HepG2 (cell line): ENCODE results near the gene KLHDC4. TPM values are rescaled to one million over a fixed set of nuclear protein-coding genes. Genes with fewer than 3 reads are reported as not detected.

ENCODE experiments used
- ATAC-seq: fragments of 200-7000 bp; cut with Tn5 transposase; 3 replicates; pipeline ENCODE4 v1.9.1; 2020; ENCODE audit warnings: mild to moderate bottlenecking, moderate library complexity
- BruUV-seq: library from RNA; stranded (reverse); fragments of 400-500 nt; replicated peaks from 2 replicates; lab custom pipeline; 2021; lab: Mats Ljungman, UMichigan
- CTCF ChIA-PET: fragments of 300-600 bp; formaldehyde crosslinking; extraction: SDS; loops from one replicate; lab custom pipeline; 2021; ENCODE audit warnings: low total read pairs, inconsistent platforms, low intra/inter-chr PET ratio; lab: Yijun Ruan, JAX
- POLR2A ChIA-PET: fragments of 350-600 bp; sonication (Branson Sonifier 250); formaldehyde crosslinking; loops from one replicate; lab custom pipeline; 2020; ENCODE audit warnings: antibody characterized with exemption, inconsistent platforms; lab: Yijun Ruan, JAX
- DNase-seq: peaks from one replicate; pipeline ENCODE4 v3.0.0-alpha.2; 2015; ENCODE audit warnings: low spot score
- FAIRE-seq: peaks from 3 replicates; lab custom pipeline; 2011; peaks lifted over from hg19 to GRCh38; lab: Jason Lieb, UNC
- H2AFZ ChIP-seq: one replicate; pipeline ENCODE4 v1.6.1; 2011; ENCODE audit warnings: low read length, inconsistent platforms
- H3K27ac ChIP-seq: fragments of 300-600 bp; 3 replicates; pipeline ENCODE4 v1.8.0; 2011; ENCODE audit warnings: mixed run types, mild to moderate bottlenecking, mixed read lengths, low read length, inconsistent platforms; ENCODE audit not compliant: insufficient read depth; ENCODE audit errors: extremely low read length
- H3K27me3 ChIP-seq, 2 experiments: fragments of 200-600 bp in 1 of 2; 2 replicates in 1 of 2; 3 replicates in 1 of 2; pipeline versions ENCODE4 v1.6.0 to v1.8.0; 2011; ENCODE audit warnings: low read length in 2 of 2, mild to moderate bottlenecking in 2 of 2, moderate library complexity in 2 of 2, inconsistent platforms in 1 of 2; ENCODE audit not compliant: insufficient read depth in 2 of 2, control insufficient read depth in 1 of 2
- H3K36me3 ChIP-seq, 2 experiments: fragments of 200-600 bp in 1 of 2; replicated peaks in 1 of 2; 2 replicates in 1 of 2; 3 replicates in 1 of 2; pipeline versions ENCODE4 v1.5.1 to v1.8.0; 2011; ENCODE audit warnings: low read length in 2 of 2, inconsistent platforms in 1 of 2; ENCODE audit not compliant: insufficient read depth in 2 of 2, control insufficient read depth in 1 of 2
- H3K4me1 ChIP-seq: 2 replicates; pipeline ENCODE4 v1.5.1; 2012; ENCODE audit warnings: low read length, inconsistent platforms; ENCODE audit not compliant: insufficient read depth
- H3K4me2 ChIP-seq: 2 replicates; pipeline ENCODE4 v1.6.0; 2011; ENCODE audit warnings: low read depth, low read length, inconsistent platforms
- H3K4me3 ChIP-seq, 3 experiments: fragments of 200-600 bp in 1 of 3; sonication (generic), shearing (Covaris generic) in 1 of 3; replicated peaks in 1 of 3; 2 replicates each; pipeline ENCODE4 v1.5.1; 2011 to 2016; ENCODE audit warnings: low read length in 3 of 3, inconsistent platforms in 2 of 3, low read depth in 2 of 3, mild to moderate bottlenecking in 2 of 3, control low read depth in 1 of 3, mixed read lengths in 1 of 3; ENCODE audit not compliant: insufficient read depth in 1 of 3
- H3K79me2 ChIP-seq: one replicate; pipeline ENCODE4 v1.6.1; 2011; ENCODE audit warnings: low read length, inconsistent platforms; ENCODE audit not compliant: insufficient read depth
- H3K9ac ChIP-seq: 2 replicates; pipeline ENCODE4 v1.6.0; 2011; ENCODE audit warnings: mild to moderate bottlenecking, low read depth, low read length, inconsistent platforms; ENCODE audit not compliant: insufficient read depth
- H3K9me3 ChIP-seq: 2 replicates; pipeline ENCODE4 v1.5.1; 2012; ENCODE audit warnings: mild to moderate bottlenecking, low read length
- H4K20me1 ChIP-seq: 2 replicates; pipeline ENCODE4 v1.6.0; 2011; ENCODE audit warnings: inconsistent platforms, mild to moderate bottlenecking, low read length, moderate library complexity; ENCODE audit not compliant: insufficient read depth
- CHD2 ChIP-seq: IDR thresholded peaks from 2 replicates; pipeline ENCODE4 v1.6.1; 2011; ENCODE audit warnings: low read depth, low read length, improper control_type of control experiment
- DNMT3B ChIP-seq: conservative IDR thresholded peaks from 2 replicates; pipeline ENCODE4 v1.6.1; 2016; ENCODE audit warnings: missing biosample characterization, control low read depth
- FOXP4 ChIP-seq: sonication (generic); formaldehyde crosslinking; IDR thresholded peaks from 2 replicates; pipeline ENCODE4 v1.4.0; 2020; ENCODE audit warnings: missing genetic modification reagents
- IRF1 ChIP-seq: sonication (generic); formaldehyde crosslinking; IDR thresholded peaks from 2 replicates; pipeline ENCODE4 v1.4.0; 2020; ENCODE audit warnings: low read depth, mild to moderate bottlenecking, missing genetic modification reagents
- IRF2 ChIP-seq: IDR thresholded peaks from 2 replicates; pipeline ENCODE4 v1.6.1; 2018; ENCODE audit warnings: missing genetic modification reagents, missing compliant biosample characterization
- ISL2 ChIP-seq: sonication (generic); formaldehyde crosslinking; IDR thresholded peaks from 2 replicates; pipeline ENCODE4 v1.5.0; 2020; ENCODE audit warnings: missing genetic modification reagents
- PHF20 ChIP-seq: sonication (generic); formaldehyde crosslinking; IDR thresholded peaks from 2 replicates; pipeline ENCODE4 v1.5.0; 2020; ENCODE audit warnings: mild to moderate bottlenecking, missing genetic modification reagents
- SKI ChIP-seq: fragments of 450-650 bp; IDR thresholded peaks from one replicate; pipeline ENCODE4 v1.6.1; 2018; ENCODE audit warnings: mild to moderate bottlenecking; ENCODE audit not compliant: partially characterized antibody
- SRF ChIP-seq: IDR thresholded peaks from 2 replicates; pipeline ENCODE4 v1.6.1; 2011; ENCODE audit warnings: mild to moderate bottlenecking, low read depth, low read length, moderate library complexity
- TBL1XR1 ChIP-seq: fragments of 150-350 bp; IDR thresholded peaks from 2 replicates; pipeline ENCODE4 v1.6.1; 2014; ENCODE audit warnings: borderline replicate concordance, low read length; ENCODE audit not compliant: partially characterized antibody
- ZBED4 ChIP-seq: sonication (generic); formaldehyde crosslinking; IDR thresholded peaks from 2 replicates; pipeline ENCODE4 v1.4.0; 2020; ENCODE audit warnings: missing genetic modification reagents, borderline replicate concordance
- ZNF639 ChIP-seq: conservative IDR thresholded peaks from 2 replicates; pipeline ENCODE4 v1.6.1; 2018; ENCODE audit warnings: missing genetic modification reagents
- ZNF792 ChIP-seq: IDR thresholded peaks from 2 replicates; pipeline ENCODE4 v1.6.1; 2016
- ZNF816 ChIP-seq: sonication (generic); formaldehyde crosslinking; IDR thresholded peaks from 2 replicates; pipeline ENCODE4 v1.8.0; 2022; ENCODE audit warnings: missing genetic modification reagents, mild to moderate bottlenecking, borderline replicate concordance
- WGBS: methylation state at CpG from one replicate; pipeline ENCODE4 v1.1.6; 2017; ENCODE audit warnings: low lambda C conversion rate; 5-methylcytosine and 5-hydroxymethylcytosine counted together
- in situ Hi-C: cut with HindIII; loops from 2 replicates; pipeline ENCODE4 v1.10.0; 2017; ENCODE audit warnings: low pct_unique_long_range_greater_than_20kb; ENCODE audit not compliant: extremely low pct_ligation_motif_present
- intact Hi-C: fragments of 100-400 bp; cut with micrococcal nuclease; formaldehyde crosslinking; loops from one replicate; pipeline ENCODE4 v1.10.0; 2022; ENCODE audit not compliant: unreplicated experiment
- polyA plus RNA-seq, 8 experiments: library from polyadenylated mRNA; depleted of rRNA in 3 of 8; stranded (reverse) in 7 of 8; unstranded in 1 of 8; fragments of >200 nt; fragmentation: Illumina TruSeq in 4 of 8; extraction: Trizol in 4 of 8; gene quantifications; 2 replicates each; pipeline versions ENCODE4 v1.2.1 to v1.2.3, GENCODE V29; 2011 to 2016; ENCODE audit warnings: low read depth in 4 of 8, missing spikeins in 1 of 8, mixed read lengths in 1 of 8; ENCODE audit not compliant: insufficient read depth in 1 of 8
- total RNA-seq, 5 experiments: library from RNA; depleted of rRNA; stranded (reverse); fragments of >200 nt; fragmentation: Illumina TruSeq; extraction: Trizol; gene quantifications; 2 replicates each; pipeline ENCODE4 v1.2.3, GENCODE V29; 2016; ENCODE audit warnings: low read depth in 1 of 5

KLHDC4 gene
- total and polyA plus RNA-seq, 2 of the 13 experiments (the other 11 are each of a cell fraction or from before 2014, with no cell fraction given): 18.7 to 31.8 TPM

GRCh38 chr16:87695534-87695933 lies 70.3 kb downstream of the KLHDC4 start (continued):
- TF ChIP-seq ZNF639 (CRISPR knock-in tag) (no peak), SKI (no peak), IRF2 (CRISPR knock-in tag) (no peak), PHF20 (CRISPR knock-in tag) (no peak), FOXP4 (CRISPR knock-in tag) (no peak), DNMT3B (no peak), SRF (no peak), CHD2 (no peak), ZNF792 (CRISPR knock-in tag) (no peak)

GRCh38 chr16:87694441-87695125 lies 71.2 kb downstream of the KLHDC4 start:
- no peaks in the 10 kb centered on the region for H3K9me3 ChIP-seq
- no peak overlapping the region for H3K27ac ChIP-seq
- no peak for ATAC-seq
- no peak overlapping the region for H3K4me3 ChIP-seq
- intact Hi-C loops (no loop called here), in situ Hi-C loops (no loop called here)
- no peak for FAIRE-seq
- no peak overlapping the region for H3K4me2 ChIP-seq
- no TSS peak for BruUV-seq
- H2AFZ ChIP-seq: no peak overlapping the region
- no peaks in the 10 kb centered on the region for H3K79me2 ChIP-seq
- H3K36me3 ChIP-seq: peaks cover 15 to 18% of the 10 kb centered on the region in 2 experiments
- WGBS: 96% methylated on average over 20 of the region's 20 CpGs
- DNase-seq: no peak
- H3K27me3 ChIP-seq: peaks cover 4 to 27% of the 10 kb centered on the region in 2 experiments; a peak in 3 of 5 replicates
- POLR2A ChIA-PET: no interaction called here
- no peaks in the 10 kb centered on the region for H3K4me1 ChIP-seq
- no peak overlapping the region for H3K9ac ChIP-seq
- CTCF ChIA-PET: no interaction called here
- H4K20me1 ChIP-seq: no peaks in the 10 kb centered on the region; the same call in 1 of the 2 replicates
- no peak for TF ChIP-seq ZBED4 (CRISPR knock-in tag)
- TF ChIP-seq ISL2 (CRISPR knock-in tag): no peak
- TF ChIP-seq TBL1XR1: no peak
- TF ChIP-seq ZNF816 (CRISPR knock-in tag): no peak
- no peak for TF ChIP-seq IRF1 (CRISPR knock-in tag)
